ENCODE data around the gene LIX1.

LIX1 gene

DNA sequence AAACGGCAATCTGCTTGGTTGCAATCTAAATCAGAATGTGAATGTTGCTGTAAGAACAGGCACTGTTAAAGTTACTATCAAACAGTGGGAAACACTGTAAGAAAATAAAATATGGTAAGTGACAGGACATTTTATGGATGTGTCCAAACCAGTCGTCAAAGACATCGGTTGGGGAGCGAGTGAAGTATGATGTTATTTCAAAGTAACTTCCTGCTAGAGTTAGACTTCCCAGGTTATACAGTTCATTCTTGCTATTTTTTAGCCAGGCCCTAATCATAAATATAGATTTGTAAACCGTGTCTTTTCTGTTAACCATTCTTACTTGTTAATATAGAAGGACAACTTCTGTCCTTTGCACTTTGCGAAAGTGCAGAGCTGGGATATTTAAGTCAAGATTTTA, 30.2 kb downstream of the LIX1 start:
- H2AFZ ChIP-seq (ENCODE audit: low read length), result no peak overlapping the region
- no peaks in the 10 kb centered on the region for H3K9me3 ChIP-seq (ENCODE audit: low read length)
- H3K9ac ChIP-seq (ENCODE audit: low read length), result no peak overlapping the region
- peaks cover 11% of the 10 kb centered on the region for H3K4me1 ChIP-seq (ENCODE audit: insufficient read depth, low read length, severe bottlenecking)
- no peaks in the 10 kb centered on the region for H3K9me2 ChIP-seq (ENCODE audit: low read depth, low read length)
- no peaks in the 10 kb centered on the region for H3K79me2 ChIP-seq (ENCODE audit: insufficient read depth, low read length)
- H3K36me3 ChIP-seq (ENCODE audit: insufficient read depth, low read length), result no peaks in the 10 kb centered on the region
- H4K20me1 ChIP-seq (ENCODE audit: insufficient read depth, low read length), result no peaks in the 10 kb centered on the region
- H3K4me3 ChIP-seq (ENCODE audit: low read depth, low read length, poor library complexity, severe bottlenecking), result no peak overlapping the region
- no peaks in the 10 kb centered on the region for H3F3A ChIP-seq (ENCODE audit: insufficient read depth, low read length)
- no peak overlapping the region for H3K4me2 ChIP-seq (ENCODE audit: low read length)
- TF ChIP-seq, protein P1, sequence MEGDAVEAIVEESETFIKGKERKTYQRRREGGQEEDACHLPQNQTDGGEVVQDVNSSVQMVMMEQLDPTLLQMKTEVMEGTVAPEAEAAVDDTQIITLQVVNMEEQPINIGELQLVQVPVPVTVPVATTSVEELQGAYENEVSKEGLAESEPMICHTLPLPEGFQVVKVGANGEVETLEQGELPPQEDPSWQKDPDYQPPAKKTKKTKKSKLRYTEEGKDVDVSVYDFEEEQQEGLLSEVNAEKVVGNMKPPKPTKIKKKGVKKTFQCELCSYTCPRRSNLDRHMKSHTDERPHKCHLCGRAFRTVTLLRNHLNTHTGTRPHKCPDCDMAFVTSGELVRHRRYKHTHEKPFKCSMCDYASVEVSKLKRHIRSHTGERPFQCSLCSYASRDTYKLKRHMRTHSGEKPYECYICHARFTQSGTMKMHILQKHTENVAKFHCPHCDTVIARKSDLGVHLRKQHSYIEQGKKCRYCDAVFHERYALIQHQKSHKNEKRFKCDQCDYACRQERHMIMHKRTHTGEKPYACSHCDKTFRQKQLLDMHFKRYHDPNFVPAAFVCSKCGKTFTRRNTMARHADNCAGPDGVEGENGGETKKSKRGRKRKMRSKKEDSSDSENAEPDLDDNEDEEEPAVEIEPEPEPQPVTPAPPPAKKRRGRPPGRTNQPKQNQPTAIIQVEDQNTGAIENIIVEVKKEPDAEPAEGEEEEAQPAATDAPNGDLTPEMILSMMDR (IDR thresholded peaks at IDR 0.05; ENCODE audit: low read length), result no peak
- TF ChIP-seq EZH2 (IDR thresholded peaks at IDR 0.05; ENCODE audit: borderline replicate concordance, low read length), result no peak
- no peaks in the 10 kb centered on the region for H3K27me3 ChIP-seq (ENCODE audit: insufficient read depth, low read length)
- H3K27ac ChIP-seq (ENCODE audit: low read depth, low read length, poor library complexity, severe bottlenecking), result no peak overlapping the region

DNA sequence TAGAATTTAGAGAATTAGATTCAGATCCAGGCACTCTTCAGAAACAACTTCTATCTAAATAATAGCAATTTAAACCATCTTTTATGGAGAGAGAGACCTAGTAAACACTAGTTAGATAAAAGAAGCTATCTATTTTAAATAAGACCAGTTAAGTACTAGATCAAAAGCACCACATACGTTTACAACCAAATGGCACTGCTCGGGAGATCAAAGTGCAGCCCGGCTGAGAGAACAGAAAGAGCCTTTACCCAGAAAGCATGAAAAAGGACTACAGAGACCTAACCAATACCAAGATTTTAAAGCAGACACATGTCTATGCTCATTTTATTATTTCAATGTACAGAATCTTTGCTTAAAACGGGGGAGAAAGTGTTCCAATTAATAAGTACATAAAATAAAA, 30.8 kb downstream of the LIX1 start:
- no peak overlapping the region for H3K4me2 ChIP-seq (ENCODE audit: low read length)

DNA sequence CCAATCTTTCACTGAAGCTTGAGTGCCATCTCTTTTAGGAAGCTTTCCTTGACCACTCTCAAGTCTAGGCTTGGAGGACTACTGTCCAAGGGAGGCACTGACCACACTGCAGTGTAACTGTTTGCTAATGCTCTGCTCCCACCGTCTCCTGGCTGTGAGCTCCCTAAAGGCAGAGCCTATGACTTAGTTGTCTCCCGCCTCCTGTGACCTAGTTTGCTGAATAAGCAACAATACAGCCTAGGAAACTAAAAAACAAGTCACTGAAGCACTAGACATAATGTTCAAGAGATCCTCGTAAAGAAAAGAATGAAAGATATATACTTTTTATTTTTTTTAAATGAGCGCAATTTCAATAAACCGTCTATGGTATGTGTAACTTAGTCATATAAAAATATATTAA, 31.4 kb downstream of the LIX1 start:
- no peaks in the 10 kb centered on the region for H3F3A ChIP-seq (ENCODE audit: insufficient read depth, low read length)
- no peak overlapping the region for H3K4me2 ChIP-seq (ENCODE audit: low read length)
- H4K20me1 ChIP-seq (ENCODE audit: insufficient read depth, low read length), result no peaks in the 10 kb centered on the region
- no peak overlapping the region for H2AFZ ChIP-seq (ENCODE audit: low read length)
- no peaks in the 10 kb centered on the region for H3K9me2 ChIP-seq (ENCODE audit: low read depth, low read length)
- H3K27ac ChIP-seq (ENCODE audit: low read depth, low read length, poor library complexity, severe bottlenecking), result no peak overlapping the region
- no peak overlapping the region for H3K4me3 ChIP-seq (ENCODE audit: low read depth, low read length, poor library complexity, severe bottlenecking)
- no peak overlapping the region for H3K9ac ChIP-seq (ENCODE audit: low read length)
- H3K4me1 ChIP-seq (ENCODE audit: insufficient read depth, low read length, severe bottlenecking), result peaks cover 11% of the 10 kb centered on the region
- H3K36me3 ChIP-seq (ENCODE audit: insufficient read depth, low read length), result no peaks in the 10 kb centered on the region
- TF ChIP-seq EZH2 (IDR thresholded peaks at IDR 0.05; ENCODE audit: borderline replicate concordance, low read length), result no peak
- TF ChIP-seq, protein P1 (IDR thresholded peaks at IDR 0.05; ENCODE audit: low read length), result no peak
- H3K9me3 ChIP-seq (ENCODE audit: low read length), result no peaks in the 10 kb centered on the region
- H3K27me3 ChIP-seq (ENCODE audit: insufficient read depth, low read length), result no peaks in the 10 kb centered on the region
- no peaks in the 10 kb centered on the region for H3K79me2 ChIP-seq (ENCODE audit: insufficient read depth, low read length)

More for the DNA sequence above, 30.8 kb downstream of the LIX1 start:
- H2AFZ ChIP-seq (ENCODE audit: low read length), result no peak overlapping the region
- H3K9ac ChIP-seq (ENCODE audit: low read length), result no peak overlapping the region
- H3K9me3 ChIP-seq (ENCODE audit: low read length), result no peaks in the 10 kb centered on the region
- H3K36me3 ChIP-seq (ENCODE audit: insufficient read depth, low read length), result no peaks in the 10 kb centered on the region
- H3K79me2 ChIP-seq (ENCODE audit: insufficient read depth, low read length), result no peaks in the 10 kb centered on the region
- H3F3A ChIP-seq (ENCODE audit: insufficient read depth, low read length), result no peaks in the 10 kb centered on the region
- no peaks in the 10 kb centered on the region for H4K20me1 ChIP-seq (ENCODE audit: insufficient read depth, low read length)
- H3K27me3 ChIP-seq (ENCODE audit: insufficient read depth, low read length), result no peaks in the 10 kb centered on the region
- H3K9me2 ChIP-seq (ENCODE audit: low read depth, low read length), result no peaks in the 10 kb centered on the region
- TF ChIP-seq, protein P1 (IDR thresholded peaks at IDR 0.05; ENCODE audit: low read length), result no peak
- no peak for TF ChIP-seq EZH2 (IDR thresholded peaks at IDR 0.05; ENCODE audit: borderline replicate concordance, low read length)
- no peak overlapping the region for H3K4me3 ChIP-seq (ENCODE audit: low read depth, low read length, poor library complexity, severe bottlenecking)
- H3K27ac ChIP-seq (ENCODE audit: low read depth, low read length, poor library complexity, severe bottlenecking), result no peak overlapping the region
- H3K4me1 ChIP-seq (ENCODE audit: insufficient read depth, low read length, severe bottlenecking), result peaks cover 11% of the 10 kb centered on the region

Data from OCI-LY1 (cell line).